Upper lobe of left lung (tissue), 6 donors: ENCODE data around the gene MOB3B. TPM values are rescaled to one million over a fixed set of nuclear protein-coding genes. Genes with fewer than 3 reads are reported as not detected.
A peak's percentile ranks its signal among the peaks of the same experiment; 100 is the strongest.

Experiments used
- ATAC-seq, 2 donors: fragments of 200-7000 bp; cut with Tn5 transposase; one replicate each; pipeline ENCODE4 v1.9.1; 2022; ENCODE audit warnings: mild to moderate bottlenecking in 2 of 2, moderate library complexity in 2 of 2; ENCODE audit not compliant: low FRiP score in 2 of 2
- DNase-seq, 2 donors: peaks; one replicate each; pipeline ENCODE4 v3.0.0-alpha.2; 2019 to 2020
- H3K27ac ChIP-seq, 4 donors: fragments of 200-600 bp; sonication (generic); one replicate each; pipeline ENCODE4 v1.5.1; 2016 to 2019
- H3K27me3 ChIP-seq, 4 donors: fragments of 200-600 bp; sonication (generic); one replicate each; pipeline ENCODE4 v1.5.1; 2017 to 2019
- H3K36me3 ChIP-seq, 4 donors: fragments of 200-600 bp; sonication (generic); one replicate each; pipeline ENCODE4 v1.5.1; 2016 to 2019
- H3K4me1 ChIP-seq, 4 donors: fragments of 200-600 bp; sonication (generic); one replicate each; pipeline ENCODE4 v1.5.1; 2018 to 2019
- H3K4me3 ChIP-seq, 4 donors: fragments of 200-600 bp; sonication (generic); one replicate each; pipeline ENCODE4 v1.5.1; 2017 to 2019; ENCODE audit warnings: mild to moderate bottlenecking in 2 of 4, moderate library complexity in 1 of 4
- H3K9me3 ChIP-seq, 4 donors: fragments of 200-600 bp; sonication (generic); one replicate each; pipeline ENCODE4 v1.5.1; 2018 to 2019
- CTCF ChIP-seq, 6 experiments: fragments of 450-650 bp in 4 of 6; fragments of 200-600 bp in 2 of 6; sonication (generic) in 2 of 6; IDR thresholded peaks; one replicate each; pipeline ENCODE4 v1.5.1; 2016 to 2019; ENCODE audit warnings: antibody characterized with exemption in 6 of 6
- EP300 ChIP-seq, 4 donors: sonication (generic); formaldehyde crosslinking; IDR thresholded peaks; one replicate each; pipeline ENCODE4 v1.5.1; 2017; ENCODE audit warnings: antibody characterized with exemption in 4 of 4, control low read depth in 2 of 4
- POLR2A ChIP-seq, 4 donors: fragments of 450-650 bp; IDR thresholded peaks; one replicate each; pipeline ENCODE4 v1.5.1; 2016 to 2017; ENCODE audit warnings: antibody characterized with exemption in 4 of 4, mild to moderate bottlenecking in 2 of 4
- POLR2AphosphoS5 ChIP-seq, 2 donors: sonication (generic); formaldehyde crosslinking; IDR thresholded peaks; one replicate each; pipeline ENCODE4 v1.5.1; 2017; ENCODE audit warnings: antibody characterized with exemption in 2 of 2
- WGBS, 2 donors: methylation state at CpG; one replicate each; pipeline ENCODE4 v1.1.5; 2017 to 2018; 5-methylcytosine and 5-hydroxymethylcytosine counted together
- total RNA-seq, 6 donors: library from RNA; depleted of rRNA in 4 of 6; stranded (reverse); fragments of >200 nt in 4 of 6; gene quantifications; one replicate each; pipeline versions ENCODE4 v1.1.0 to v1.2.1, GENCODE V29; 2016 to 2021
- donor health status: DM: no; HTN: no; CAD: no; lungs with moderate emphysema.
- donor health status: DM: no; HTN: yes; CAD: no; lungs with severe emphysema.

MOB3B gene
- total RNA-seq, 6 donors from 2014 or later, result 4.2 to 20.7 (median 8.3) TPM

- peak overlapping the region; percentile 61 to 81 (median 68) for H3K4me3 ChIP-seq
- WGBS, 2 donors, result 0% methylated on average over 11 to 25 of the region's 25 CpGs
- DNase-seq (peak; percentile 65 to 86), ATAC-seq (peak; percentile 80 to 82)
- no peaks in the 10 kb centered on the region for H3K27me3 ChIP-seq
- TF ChIP-seq POLR2A (IDR thresholded peaks at IDR 0.05) (peak in 1 of 4 donors; percentile 30), POLR2AphosphoS5 (IDR thresholded peaks at IDR 0.05) (peak; percentile 27 to 49), EP300 (IDR thresholded peaks at IDR 0.05) (no peak), CTCF (IDR thresholded peaks at IDR 0.05) (no peak)
- H3K9me3 ChIP-seq, result no peaks in the 10 kb centered on the region
- H3K27ac ChIP-seq, result peak overlapping the region; percentile 85 to 92 (median 90)
- H3K36me3 ChIP-seq, result no peaks in the 10 kb centered on the region
- peaks cover 0 to 17% (median 8%) of the 10 kb centered on the region in 4 donors for H3K4me1 ChIP-seq
Observed at GRCh38 chr9:27528886-27529315, 713 bp downstream of the MOB3B start.

- peaks cover 0 to 17% (median 8%) of the 10 kb centered on the region in 4 donors for H3K4me1 ChIP-seq
- WGBS, 2 donors, result 5 to 8% methylated on average over 28 to 40 of the region's 44 CpGs
- no peaks in the 10 kb centered on the region for H3K36me3 ChIP-seq
- no peak for TF ChIP-seq CTCF (IDR thresholded peaks at IDR 0.05)
- TF ChIP-seq POLR2AphosphoS5 (IDR thresholded peaks at IDR 0.05), result peak; percentile 58 to 72
- TF ChIP-seq POLR2A (IDR thresholded peaks at IDR 0.05), result peak in 2 of 4 donors; percentile 4 to 58
- no peaks in the 10 kb centered on the region for H3K9me3 ChIP-seq
- DNase-seq, result peak; percentile 81 to 93
- peak overlapping the region; percentile 85 to 92 (median 90) for H3K27ac ChIP-seq
- ATAC-seq, result peak; percentile 90
- H3K27me3 ChIP-seq, result no peaks in the 10 kb centered on the region
- peak overlapping the region; percentile 61 to 81 (median 68) for H3K4me3 ChIP-seq
Observed at GRCh38 chr9:27528076-27528885, 1.3 kb downstream of the MOB3B start.

- WGBS, 2 donors, result 44 to 49% methylated on average over 6 to 8 of the region's 8 CpGs
- DNase-seq (peak in 1 of 2 donors; percentile 24), ATAC-seq (peak in 1 of 2 donors; percentile 26)
- Histone ChIP-seq H3K36me3 (no peaks in the 10 kb centered on the region), H3K4me1 (peaks cover 0 to 17% (median 8%) of the 10 kb centered on the region in 4 donors), H3K27ac (peak overlapping the region; percentile 85 to 92 (median 90)), H3K9me3 (no peaks in the 10 kb centered on the region), H3K4me3 (peak overlapping the region in 3 of 4 donors; percentile 61 to 68 (median 68)), H3K27me3 (no peaks in the 10 kb centered on the region)
- no peak for TF ChIP-seq EP300 (IDR thresholded peaks at IDR 0.05)
- no peak for TF ChIP-seq POLR2AphosphoS5 (IDR thresholded peaks at IDR 0.05)
- no peak for TF ChIP-seq POLR2A (IDR thresholded peaks at IDR 0.05)
- no peak for TF ChIP-seq CTCF (IDR thresholded peaks at IDR 0.05)
Observed at GRCh38 chr9:27527702-27528075, 1.9 kb downstream of the MOB3B start.

- Histone ChIP-seq H3K27me3 (no peaks in the 10 kb centered on the region), H3K36me3 (no peaks in the 10 kb centered on the region), H3K4me3 (no peak within 1 kb of the TSS), H3K9me3 (no peaks in the 10 kb centered on the region), H3K4me1 (peaks cover 0 to 12% (median 8%) of the 10 kb centered on the region in 4 donors), H3K27ac (no peak within 1 kb of the TSS)
- 93 to 94% methylated on average over 1 to 2 of the region's 2 CpGs for WGBS, 2 donors
- no peak for ATAC-seq
- DNase-seq, result no peak
- TF ChIP-seq EP300 (IDR thresholded peaks at IDR 0.05) (no peak), POLR2AphosphoS5 (IDR thresholded peaks at IDR 0.05) (no peak), CTCF (IDR thresholded peaks at IDR 0.05) (no peak), POLR2A (IDR thresholded peaks at IDR 0.05) (no peak)
Observed at GRCh38 chr9:27524236-27524635, 5.4 kb downstream of the MOB3B start, which contains the start of gene IFNK. TSS of gene IFNK (plus strand) at chr9:27524290. CDS start at chr9:27524337, 47 bp downstream.
